ENCODE measurements around the gene COL18A1.

Gene COL18A1

GRCh38 chr21:45401054-45401518 lies 3.9 kb upstream of the COL18A1 start:
- in situ Hi-C loops (cut with MboI; ENCODE audit: low sequenced_read_pairs, unreplicated experiment) = no loop called here
- TF ChIP-seq CTCF (IDR thresholded peaks at IDR 0.05; ENCODE audit: borderline replicate concordance, control extremely low read depth, extremely low read depth, insufficient read depth, missing control alignments) = no peak
- DNase-seq (ENCODE audit: low spot score) = no peak

- in situ Hi-C loops (cut with MboI; ENCODE audit: low sequenced_read_pairs, unreplicated experiment) = no loop called here
- TF ChIP-seq CTCF (IDR thresholded peaks at IDR 0.05; ENCODE audit: borderline replicate concordance, control extremely low read depth, extremely low read depth, insufficient read depth, missing control alignments) = no peak
- no peak for DNase-seq (ENCODE audit: low spot score)
Measured at GRCh38 chr21:45401916-45402900, 2.8 kb upstream of the COL18A1 start.

- no peak for TF ChIP-seq CTCF (IDR thresholded peaks at IDR 0.05; ENCODE audit: borderline replicate concordance, control extremely low read depth, extremely low read depth, insufficient read depth, missing control alignments)
- DNase-seq (ENCODE audit: low spot score) = no peak
- in situ Hi-C loops (cut with MboI; ENCODE audit: low sequenced_read_pairs, unreplicated experiment) = no loop called here
Measured at GRCh38 chr21:45403133-45403824, 1.7 kb upstream of the COL18A1 start.

- no peak for DNase-seq (ENCODE audit: low spot score)
- in situ Hi-C loops (cut with MboI; ENCODE audit: low sequenced_read_pairs, unreplicated experiment) = no loop called here
- no peak for TF ChIP-seq CTCF (IDR thresholded peaks at IDR 0.05; ENCODE audit: borderline replicate concordance, control extremely low read depth, extremely low read depth, insufficient read depth, missing control alignments)
Measured at GRCh38 chr21:45403825-45404729, 888 bp upstream of the COL18A1 start.

GRCh38 chr21:45405271-45405818 lies 380 bp downstream of the COL18A1 start:
- TF ChIP-seq CTCF (IDR thresholded peaks at IDR 0.05; ENCODE audit: borderline replicate concordance, control extremely low read depth, extremely low read depth, insufficient read depth, missing control alignments) = no peak

More at GRCh38 chr21:45405271-45405818, 380 bp downstream of the COL18A1 start:
- in situ Hi-C loops (cut with MboI; ENCODE audit: low sequenced_read_pairs, unreplicated experiment) = no loop called here
- DNase-seq (ENCODE audit: low spot score) = no peak
